Measurements from ENCODE around the gene DENND1C. TPM values are rescaled to one million over a fixed set of nuclear protein-coding genes. Genes with fewer than 3 reads are reported as not detected.

DENND1C gene
- total and polyA plus RNA-seq, 2 of the 8 experiments (the other 6 are each of a cell fraction or from before 2014, with no cell fraction given): 3.6 to 4.0 TPM

DNA sequence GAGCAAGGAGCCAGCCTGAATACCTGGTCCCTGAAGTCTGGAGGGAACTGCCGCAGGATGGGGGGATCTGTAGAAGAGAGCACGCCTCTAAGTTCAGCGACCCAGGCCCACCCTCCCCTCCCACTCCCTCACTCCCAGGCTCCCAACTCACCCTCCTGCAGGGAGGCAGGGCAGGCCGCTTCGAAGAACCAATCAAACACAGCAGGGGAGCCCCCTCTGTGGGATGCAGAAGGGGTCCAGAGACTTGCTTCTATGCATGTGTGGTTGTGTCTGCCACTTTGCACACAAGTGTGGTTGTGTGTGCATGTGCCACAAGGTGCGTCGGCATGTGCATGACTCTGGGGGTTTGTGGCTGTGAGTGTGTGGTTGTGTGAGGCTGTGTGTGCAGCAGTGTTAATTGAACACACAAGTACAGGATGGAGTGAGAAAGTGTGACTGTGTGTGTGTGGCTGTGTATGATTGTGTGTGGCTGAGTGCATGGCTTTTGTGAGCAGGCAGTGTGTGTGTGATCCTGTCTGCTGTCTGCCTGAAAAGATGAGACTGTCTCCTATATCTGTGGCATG lies 1.7 kb downstream of the DENND1C start:
- POLR2A ChIA-PET (ENCODE audit: partially characterized antibody): no interaction called here
- H2AK5ac ChIP-seq (ENCODE audit: low read depth, low read length): peak overlapping the region; percentile 90; the same call in 1 of the 2 replicates
- H3K9ac ChIP-seq (replicated peaks in 1 of 4; ENCODE audit: extremely low read depth in 1 of 4, low read depth in 3 of 4, low read length in 3 of 4): no peak overlapping the region
- TF ChIP-seq ATF3 (IDR thresholded peaks at IDR 0.05; ENCODE audit: insufficient read depth, low read depth, low read length) (no peak), TAF7 (optimal IDR thresholded peaks at IDR 0.05; ENCODE audit: borderline replicate concordance, low read depth, low read length) (no peak), POU5F1 (IDR thresholded peaks at IDR 0.05; ENCODE audit: low read depth, low read length) (no peak), HDAC2 (IDR thresholded peaks at IDR 0.05; ENCODE audit: borderline replicate concordance in 1 of 2, low read depth in 2 of 2, low read length in 2 of 2) (no peak), CHD1 (IDR thresholded peaks at IDR 0.05; ENCODE audit: low read depth, low read length) (no peak), HDAC6 (IDR thresholded peaks at IDR 0.05; ENCODE audit: low read depth, low read length) (no peak), BACH1 (IDR thresholded peaks at IDR 0.05; ENCODE audit: low read length) (no peak), CTBP2 (IDR thresholded peaks at IDR 0.05; ENCODE audit: borderline replicate concordance, insufficient read depth, insufficient read length, low read length) (no peak), SP1 (IDR thresholded peaks at IDR 0.05; ENCODE audit: low read depth, low read length) (no peak)
- TF ChIP-seq, protein P1, sequence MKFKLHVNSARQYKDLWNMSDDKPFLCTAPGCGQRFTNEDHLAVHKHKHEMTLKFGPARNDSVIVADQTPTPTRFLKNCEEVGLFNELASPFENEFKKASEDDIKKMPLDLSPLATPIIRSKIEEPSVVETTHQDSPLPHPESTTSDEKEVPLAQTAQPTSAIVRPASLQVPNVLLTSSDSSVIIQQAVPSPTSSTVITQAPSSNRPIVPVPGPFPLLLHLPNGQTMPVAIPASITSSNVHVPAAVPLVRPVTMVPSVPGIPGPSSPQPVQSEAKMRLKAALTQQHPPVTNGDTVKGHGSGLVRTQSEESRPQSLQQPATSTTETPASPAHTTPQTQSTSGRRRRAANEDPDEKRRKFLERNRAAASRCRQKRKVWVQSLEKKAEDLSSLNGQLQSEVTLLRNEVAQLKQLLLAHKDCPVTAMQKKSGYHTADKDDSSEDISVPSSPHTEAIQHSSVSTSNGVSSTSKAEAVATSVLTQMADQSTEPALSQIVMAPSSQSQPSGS (IDR thresholded peaks at IDR 0.05; ENCODE audit: low read length): no peak

More for the DNA sequence above, 1.7 kb downstream of the DENND1C start:
- Histone ChIP-seq H2AFZ (ENCODE audit: low read length) (no peak overlapping the region), H3K23me2 (ENCODE audit: low read depth, low read length) (peaks cover 16% of the 10 kb centered on the region), H3K4me3 (ENCODE audit: extremely low read depth in 1 of 4, insufficient read depth in 2 of 4, low read depth in 3 of 4, low read length in 4 of 4) (no peak overlapping the region), H3K27me3 (replicated peaks in 1 of 4; ENCODE audit: control insufficient read depth in 3 of 4, extremely low read depth in 1 of 4, insufficient read depth in 3 of 4, low read length in 3 of 4) (peaks cover 0 to 10% (median 6%) of the 10 kb centered on the region in 4 experiments; a peak in 5 of 7 replicates), H4K91ac (replicated peaks; ENCODE audit: insufficient read length, low read length) (no peak overlapping the region), H3K9me3 (ENCODE audit: insufficient read depth in 2 of 2, low read depth in 1 of 2, low read length in 1 of 2) (no peaks in the 10 kb centered on the region), H3K56ac (replicated peaks; ENCODE audit: insufficient read length, low read depth, low read length) (no peak overlapping the region), H2BK120ac (replicated peaks; ENCODE audit: low read depth, low read length) (no peak overlapping the region), H3K4me2 (ENCODE audit: insufficient read depth in 1 of 2, low read depth in 2 of 2, low read length in 2 of 2) (no peak overlapping the region; a peak in 1 of 4 replicates), H3K23ac (ENCODE audit: insufficient read length) (no peak overlapping the region), H2BK20ac (ENCODE audit: low read length) (peak overlapping the region; percentile 75), H4K8ac (ENCODE audit: extremely low read depth, insufficient read depth, low read length) (no peak overlapping the region), H4K20me1 (replicated peaks in 1 of 2; ENCODE audit: control insufficient read depth in 1 of 2, insufficient read depth in 2 of 2, low read length in 2 of 2) (peaks cover 0 to 3% of the 10 kb centered on the region in 2 experiments), H2BK5ac (ENCODE audit: low read depth, low read length) (peak overlapping the region; percentile 24; the same call in 1 of the 2 replicates), H3K18ac (ENCODE audit: extremely low read depth, low read length) (no peak overlapping the region), H3K79me1 (ENCODE audit: low read depth, low read length) (no peaks in the 10 kb centered on the region), H3K4me1 (replicated peaks in 1 of 4; ENCODE audit: control insufficient read depth in 3 of 4, insufficient read depth in 4 of 4, low read length in 3 of 4) (peaks cover 0 to 12% (median 9%) of the 10 kb centered on the region in 4 experiments; a peak in 5 of 7 replicates), H2BK15ac (ENCODE audit: low read length) (peak overlapping the region; percentile 92), H3K36me3 (ENCODE audit: control insufficient read depth in 2 of 4, insufficient read depth in 4 of 4, low read length in 3 of 4) (no peaks in the 10 kb centered on the region), H3K79me2 (ENCODE audit: control insufficient read depth in 1 of 2, insufficient read depth in 2 of 2, low read length in 2 of 2) (no peaks in the 10 kb centered on the region), H3K4ac (replicated peaks; ENCODE audit: insufficient read length, low read depth, low read length) (no peak overlapping the region), H4K5ac (ENCODE audit: insufficient read length, low read depth, low read length) (no peak overlapping the region), H2BK12ac (ENCODE audit: low read depth, low read length) (peak overlapping the region; percentile 87; the same call in 1 of the 2 replicates), H3K14ac (ENCODE audit: insufficient read length) (no peak overlapping the region), H3K27ac (ENCODE audit: low read depth, low read length) (no peak overlapping the region)
- no peak for FAIRE-seq
- CTCF ChIA-PET (ENCODE audit: partially characterized antibody): interaction anchor here (0.6 to 3.8 kb wide), 5 partner anchors 12 to 290 kb away, joined by 3 to 30 read pairs (median 7); partner anchors contain the start of genes CRB3 and TUBB4A
- DNase-seq (ENCODE audit: low read depth in 1 of 2, low spot score in 2 of 2): no peak
- 53% methylated on average over 7 of the region's 7 CpGs; no CpG with 5 or more reads in 1 of the 2 experiments for WGBS, 2 experiments (ENCODE audit: extremely low coverage in 1 of 2, insufficient coverage in 1 of 2, insufficient read length in 1 of 2, insufficient replicate concordance in 2 of 2, low coverage in 1 of 2, low lambda C conversion rate in 2 of 2, missing lambda C conversion rate in 1 of 2)
